HG03025 (cell line): ENCODE results near the gene SLC25A12.

Experiments used
- ATAC-seq: cut with Tn5 transposase; IDR thresholded peaks from one replicate; pipeline ENCODE4 v1.9.1; 2021; ENCODE audit warnings: mild to moderate bottlenecking, moderate library complexity; ENCODE audit not compliant: unreplicated experiment, low FRiP score

SLC25A12 gene

DNA sequence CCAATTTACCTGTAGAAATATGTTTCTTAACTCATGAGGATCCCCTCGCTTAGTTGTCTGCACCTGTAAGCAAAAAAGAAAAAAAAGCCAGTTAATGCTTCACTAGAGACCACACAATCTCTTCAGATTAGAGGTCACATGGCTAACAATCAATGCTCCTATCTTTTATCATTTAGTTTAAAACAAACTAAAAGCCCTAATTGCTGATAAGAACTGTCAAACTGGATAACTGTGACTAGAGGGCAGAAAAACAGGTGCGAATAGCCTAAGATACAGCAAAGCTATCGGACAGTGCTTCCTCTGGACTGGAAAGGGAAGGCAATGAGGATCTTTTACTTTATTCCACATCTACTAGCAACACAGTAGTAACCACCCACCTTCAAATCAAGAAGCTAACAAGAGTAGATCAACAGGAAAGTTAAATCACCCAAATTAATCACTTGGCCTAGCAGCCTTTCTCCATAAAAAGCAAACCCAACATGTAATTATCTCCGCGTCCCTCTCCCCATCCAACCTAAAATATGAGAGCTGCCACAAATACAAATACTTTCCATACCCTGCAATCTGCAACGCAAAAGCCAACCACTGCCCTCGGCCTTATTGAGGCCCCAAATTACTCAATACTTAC lies 734 bp downstream of the SLC25A12 start:
- ATAC-seq = no peak

DNA sequence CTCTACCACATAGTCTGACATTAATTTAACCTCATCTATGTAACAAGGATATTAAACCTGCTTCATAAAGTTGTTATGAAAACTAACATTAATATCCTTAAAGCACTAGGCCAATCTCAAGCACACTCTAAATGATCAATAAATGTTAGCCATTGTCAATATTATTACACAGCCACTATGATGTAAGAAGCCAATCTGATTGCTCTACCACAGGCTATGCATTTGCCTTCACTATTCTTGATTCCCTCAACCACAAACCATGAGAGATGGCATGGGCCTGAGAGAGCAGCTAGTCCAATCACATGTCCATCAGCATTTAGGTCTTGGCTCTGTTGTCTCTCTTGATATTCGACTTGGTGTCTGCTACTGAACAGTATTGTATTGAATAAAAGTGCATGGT lies 4.2 kb downstream of the SLC25A12 start:
- no peak for ATAC-seq

GRCh38 chr2:171889333-171889732 lies 4.7 kb downstream of the SLC25A12 start:
- ATAC-seq = no peak

DNA sequence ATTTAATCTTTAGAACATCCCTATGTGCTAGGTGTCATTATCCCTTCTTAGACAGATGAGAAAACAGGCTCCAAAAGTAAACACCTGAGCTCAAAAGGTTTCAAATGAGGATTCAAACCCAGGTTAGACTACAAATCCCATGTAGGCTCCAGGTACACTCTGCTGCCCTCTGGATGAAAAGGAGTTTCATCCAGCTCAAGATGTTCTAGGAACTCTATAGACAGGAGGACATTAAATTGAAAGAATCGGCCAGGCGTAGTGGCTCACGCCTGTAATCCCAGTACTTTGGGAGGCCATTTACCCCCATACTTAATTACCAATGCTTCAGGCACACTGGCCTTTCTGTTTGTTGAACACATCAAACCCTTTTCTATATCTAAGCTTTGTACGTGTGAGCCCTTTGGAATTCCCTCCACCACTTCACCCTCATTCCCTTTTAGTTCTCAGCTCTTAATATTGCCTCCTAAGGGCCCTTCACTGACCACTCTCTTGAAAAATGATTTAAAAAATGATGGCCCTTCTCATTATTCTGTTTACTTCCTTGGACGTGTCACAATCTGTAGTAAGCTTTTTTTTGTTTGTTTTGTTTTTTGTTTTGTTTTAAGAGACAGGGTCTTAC lies 10.7 kb downstream of the SLC25A12 start:
- no peak for ATAC-seq

DNA sequence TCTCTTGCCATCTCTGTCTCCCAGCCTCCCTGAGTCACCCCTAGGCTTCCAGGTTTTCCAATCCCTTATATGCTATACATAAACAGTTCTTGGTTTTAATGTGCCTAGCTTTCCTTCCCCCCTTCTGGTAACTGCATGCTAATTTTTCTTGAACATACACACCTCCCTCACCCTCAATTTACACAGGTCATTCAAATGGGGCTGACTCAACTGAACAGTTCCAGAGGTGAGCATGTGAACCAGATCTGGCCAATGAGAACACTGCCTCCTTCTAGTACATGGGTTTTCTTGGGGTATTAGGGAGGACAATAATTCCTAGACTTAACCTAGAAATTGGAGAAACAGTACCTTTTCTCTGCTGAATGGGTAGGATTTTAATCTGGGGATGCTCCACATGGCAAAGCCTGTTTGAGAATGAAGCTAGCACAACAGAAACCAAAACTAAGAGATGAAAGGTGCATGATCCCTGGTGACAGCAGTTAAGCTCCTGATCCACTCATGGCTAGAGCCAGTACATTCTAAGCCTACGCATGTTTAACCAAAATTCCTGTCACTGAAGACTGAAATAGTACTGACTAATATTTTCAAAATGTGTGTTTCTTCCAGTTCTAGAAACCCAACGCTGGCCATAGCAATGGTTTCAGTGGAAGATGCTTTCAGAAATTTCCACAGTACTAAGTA lies 11.8 kb downstream of the SLC25A12 start:
- no peak for ATAC-seq

DNA sequence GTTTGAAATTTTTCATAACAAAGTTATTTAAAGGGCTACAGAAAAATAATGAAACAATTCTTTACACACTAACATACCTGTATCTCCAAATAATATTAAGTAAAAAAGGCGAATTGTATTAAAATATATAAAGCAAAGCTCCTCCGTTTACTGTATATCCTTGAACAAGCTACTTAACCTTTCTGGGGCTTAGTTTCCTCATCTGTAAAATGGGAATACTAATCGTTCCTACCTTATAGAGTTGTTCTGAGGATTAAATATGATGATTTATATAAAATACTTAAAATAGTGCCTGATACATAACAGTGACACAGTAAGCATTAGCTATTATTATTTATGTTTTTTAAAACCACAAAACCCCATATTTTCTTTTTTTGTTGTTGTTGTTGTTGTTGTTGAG lies 13.3 kb downstream of the SLC25A12 start:
- no peak for ATAC-seq

DNA sequence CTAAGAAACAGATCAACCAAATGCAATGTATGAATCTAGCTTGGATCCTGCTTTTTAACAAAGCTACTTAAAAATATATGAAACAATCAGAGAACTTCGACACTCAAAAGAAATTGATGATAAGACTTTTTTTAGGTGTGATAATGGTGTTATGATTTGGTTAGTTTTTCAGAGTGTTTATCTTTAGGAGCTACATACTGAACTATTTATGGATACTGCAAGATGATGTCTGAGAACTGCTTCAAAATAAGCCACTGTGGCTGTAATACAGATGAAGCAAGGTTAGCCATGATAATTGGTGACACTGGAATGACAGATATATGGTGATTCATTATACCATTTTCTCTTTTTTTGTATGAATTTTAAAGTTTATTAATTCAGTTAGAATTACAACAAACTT lies 14.2 kb downstream of the SLC25A12 start:
- no peak for ATAC-seq

GRCh38 chr2:171878481-171878993 lies 15.5 kb downstream of the SLC25A12 start:
- ATAC-seq = no peak

DNA sequence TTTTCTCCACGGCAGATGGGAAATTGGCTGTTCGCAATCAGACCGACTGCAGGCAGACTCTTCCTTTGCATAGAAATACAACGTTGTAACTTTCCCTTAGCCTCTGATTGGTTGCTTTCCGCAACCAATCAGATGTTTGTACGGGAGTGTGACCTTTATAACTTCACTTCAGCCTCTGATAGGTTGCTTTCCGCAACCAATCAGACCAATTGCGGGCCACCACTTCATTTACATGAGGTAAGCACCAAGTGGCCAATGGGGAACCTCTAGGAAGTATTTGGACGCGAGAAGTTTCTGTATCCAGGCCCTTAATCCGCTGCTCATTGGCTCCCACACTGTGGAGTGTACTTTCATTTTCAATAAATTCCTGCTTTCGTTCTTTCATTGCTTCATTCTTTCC lies 19.1 kb downstream of the SLC25A12 start:
- no peak for ATAC-seq

- ATAC-seq = no peak
These were observed 19.5 kb downstream of the SLC25A12 start for GRCh38 chr2:171874517-171874916.

- ATAC-seq = no peak
These were observed 29.6 kb downstream of the SLC25A12 start for GRCh38 chr2:171864357-171864985.

- ATAC-seq = no peak
These were observed 31.5 kb downstream of the SLC25A12 start for GRCh38 chr2:171862501-171862900.

DNA sequence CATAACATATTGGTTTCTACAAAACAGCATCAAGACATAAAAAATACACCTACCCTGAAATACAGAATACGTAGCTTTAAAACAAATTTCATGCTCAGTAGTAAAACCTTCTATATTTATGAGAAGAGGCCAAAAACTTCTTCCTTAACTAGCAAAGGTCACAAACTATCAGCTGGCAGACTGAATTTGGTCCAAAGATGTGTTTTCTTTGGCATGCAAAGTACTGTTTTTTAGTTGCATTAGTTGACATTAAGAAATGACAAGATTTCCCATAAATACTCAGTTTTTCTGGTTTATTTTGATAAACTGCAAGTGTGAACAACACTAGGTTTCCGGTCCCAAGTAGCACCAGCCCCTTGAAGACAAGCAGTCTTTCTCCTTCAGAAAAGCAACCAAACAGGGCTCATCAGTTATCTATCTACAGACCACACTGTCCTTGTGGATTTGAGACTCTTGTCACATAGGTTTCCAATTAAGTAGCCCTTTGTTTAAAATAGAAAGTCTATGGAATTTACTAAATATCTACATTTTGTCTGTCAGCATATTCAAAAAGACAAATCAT lies 35.6 kb downstream of the SLC25A12 start:
- ATAC-seq = no peak

DNA sequence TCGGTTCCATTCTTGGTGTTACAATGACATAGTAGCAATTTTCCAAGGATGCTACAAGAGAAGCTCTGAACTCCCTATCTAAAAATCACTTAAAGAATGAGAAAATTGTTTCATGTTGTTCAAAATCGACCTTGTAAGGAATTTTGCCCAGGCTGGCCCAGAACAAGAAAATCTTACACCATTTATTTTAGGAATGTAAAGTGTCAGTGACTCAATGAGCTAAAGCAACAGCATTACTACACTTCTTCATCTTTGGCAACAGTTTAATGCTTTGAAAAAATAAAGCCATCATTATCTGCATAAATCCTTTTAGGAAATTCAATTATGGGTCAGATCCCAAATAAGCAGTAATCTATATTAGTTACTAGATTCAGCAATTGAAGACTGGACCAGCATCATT lies 38.6 kb downstream of the SLC25A12 start:
- no peak for ATAC-seq

- ATAC-seq = no peak
These were observed 41.6 kb downstream of the SLC25A12 start for GRCh38 chr2:171852366-171852888.

GRCh38 chr2:171847627-171848026 lies 46.4 kb downstream of the SLC25A12 start:
- ATAC-seq = no peak

GRCh38 chr2:171846894-171847293 lies 47.1 kb downstream of the SLC25A12 start:
- no peak for ATAC-seq

GRCh38 chr2:171841996-171842395 lies 52.0 kb downstream of the SLC25A12 start:
- ATAC-seq = no peak

DNA sequence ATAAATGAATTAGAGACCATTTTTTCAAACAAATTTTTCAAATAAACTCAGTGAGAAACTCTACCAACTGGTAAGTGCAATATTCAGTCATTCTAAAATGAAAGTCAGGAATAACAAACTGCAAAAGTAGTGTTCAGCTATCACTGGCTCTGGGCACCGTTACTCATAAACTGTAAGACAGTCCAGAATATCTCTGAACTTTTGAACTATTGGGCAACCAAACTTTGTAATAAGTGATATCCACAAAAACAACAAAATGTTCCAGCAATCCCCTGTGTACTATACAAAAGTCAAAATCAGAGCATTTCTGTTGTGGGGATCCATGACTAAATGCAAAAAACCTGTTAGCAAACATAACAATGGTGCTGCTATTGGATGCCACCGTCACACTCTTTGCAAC lies 56.3 kb downstream of the SLC25A12 start:
- no peak for ATAC-seq

GRCh38 chr2:171836146-171836910 lies 57.7 kb downstream of the SLC25A12 start:
- ATAC-seq = no peak
